HG02642 (cell line): ENCODE data around the gene NMS.

Experiments used
- ATAC-seq: cut with Tn5 transposase; IDR thresholded peaks from one replicate; pipeline ENCODE4 v1.9.1; 2021; ENCODE audit warnings: mild to moderate bottlenecking; ENCODE audit not compliant: unreplicated experiment, poor library complexity

The NMS gene

GRCh38 chr2:100483895-100484294, 13.6 kb downstream of the NMS start:
- no peak for ATAC-seq

- no peak for ATAC-seq
Measured at GRCh38 chr2:100484390-100484789, 14.1 kb downstream of the NMS start.

GRCh38 chr2:100485396-100485795, 15.1 kb downstream of the NMS start:
- no peak for ATAC-seq

- no peak for ATAC-seq
Measured at GRCh38 chr2:100494712-100495111, 24.4 kb downstream of the NMS start.

GRCh38 chr2:100502782-100503181, 32.5 kb downstream of the NMS start:
- no peak for ATAC-seq

- ATAC-seq = no peak
Measured at GRCh38 chr2:100504542-100504941, 34.3 kb downstream of the NMS start.

- ATAC-seq = no peak
Measured at GRCh38 chr2:100509066-100509465, 38.8 kb downstream of the NMS start.

GRCh38 chr2:100513650-100514049, 43.4 kb downstream of the NMS start:
- no peak for ATAC-seq

- ATAC-seq = no peak
Measured at GRCh38 chr2:100517556-100517955, 47.3 kb downstream of the NMS start.

- no peak for ATAC-seq
Measured at GRCh38 chr2:100518801-100519200, 48.5 kb downstream of the NMS start.

GRCh38 chr2:100520224-100520623, 49.9 kb downstream of the NMS start:
- ATAC-seq = no peak

- no peak for ATAC-seq
Measured at GRCh38 chr2:100522430-100522829, 52.1 kb downstream of the NMS start.

GRCh38 chr2:100524331-100524730, 54.0 kb downstream of the NMS start:
- no peak for ATAC-seq

- ATAC-seq = no peak
Measured at GRCh38 chr2:100526868-100527267, 56.6 kb downstream of the NMS start.

- no peak for ATAC-seq
Measured at GRCh38 chr2:100527440-100528015, 57.2 kb downstream of the NMS start.

- no peak for ATAC-seq
Measured at GRCh38 chr2:100529176-100529575, 58.9 kb downstream of the NMS start.

- no peak for ATAC-seq
Measured at GRCh38 chr2:100529900-100530299, 59.6 kb downstream of the NMS start.
